ENCODE measurements around the gene KIAA1217. TPM values are rescaled to one million over a fixed set of nuclear protein-coding genes. Genes with fewer than 3 reads are reported as not detected.

KIAA1217 gene
- total RNA-seq, 1 experiment from 2014 or later: 23.4 TPM

GRCh38 chr10:24184455-24184854, 24.5 kb upstream of the KIAA1217 start:
- Mint-ChIP-seq H3K4me3 (no peak overlapping the region), H3K9me3 (peaks cover 7% of the 10 kb centered on the region), H3K27me3 (ENCODE audit: low read depth) (no peaks in the 10 kb centered on the region; the same call in 1 of the 2 replicates), H3K36me3 (no peaks in the 10 kb centered on the region; the same call in 1 of the 2 replicates), H3K4me1 (no peaks in the 10 kb centered on the region), H3K27ac (no peak overlapping the region)
- no peak for TF ChIP-seq TCF7 (CRISPR knock-in tag; IDR thresholded peaks at IDR 0.05; ENCODE audit: low read depth)
- no peak for TF ChIP-seq GRHL2 (CRISPR knock-in tag; IDR thresholded peaks at IDR 0.05; ENCODE audit: insufficient replicate concordance, severe bottlenecking)
- TF ChIP-seq ZNF281 (CRISPR knock-in tag; IDR thresholded peaks at IDR 0.05): no peak
- peak; percentile 40; the same call in 1 of the 2 replicates for TF ChIP-seq PRDM15 (CRISPR knock-in tag; IDR thresholded peaks at IDR 0.05)
- no peak for DNase-seq (ENCODE audit: low spot score)
- CTCF ChIA-PET: no interaction called here
- POLR2A ChIA-PET: no interaction called here
- ATAC-seq: no peak

DNA sequence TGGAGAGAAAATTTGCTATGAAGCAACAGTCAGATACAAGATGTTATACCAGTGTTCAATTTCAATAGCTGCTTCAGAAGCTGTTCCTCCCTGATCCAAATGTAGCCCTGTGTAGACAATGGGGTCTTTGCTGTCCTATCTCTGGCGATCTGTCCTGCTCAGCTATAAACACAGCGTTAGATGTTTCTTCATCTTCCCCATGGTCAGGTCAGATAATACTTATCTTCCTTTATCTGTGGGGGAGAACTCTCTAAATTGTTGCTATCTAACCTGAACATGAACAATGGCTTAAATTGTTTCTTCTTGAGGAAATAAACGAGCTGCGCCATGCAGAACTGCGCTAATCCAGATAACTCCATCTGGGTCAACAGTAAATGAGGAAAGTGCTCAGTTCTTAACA, 15.6 kb upstream of the KIAA1217 start:
- POLR2A ChIA-PET: no interaction called here
- no peak for DNase-seq (ENCODE audit: low spot score)
- CTCF ChIA-PET: no interaction called here
- Mint-ChIP-seq H3K36me3 (no peaks in the 10 kb centered on the region), H3K9me3 (no peaks in the 10 kb centered on the region), H3K4me1 (no peaks in the 10 kb centered on the region), H3K27ac (no peak overlapping the region), H3K4me3 (no peak overlapping the region), H3K27me3 (ENCODE audit: low read depth) (no peaks in the 10 kb centered on the region)
- ATAC-seq: no peak
- TF ChIP-seq ZNF671 (CRISPR knock-in tag; IDR thresholded peaks at IDR 0.05): no peak
- no peak for TF ChIP-seq HMGA2 (CRISPR knock-in tag; IDR thresholded peaks at IDR 0.05)
- no peak for TF ChIP-seq ETV6 (CRISPR knock-in tag; IDR thresholded peaks at IDR 0.05)
- TF ChIP-seq ZNF396 (CRISPR knock-in tag; IDR thresholded peaks at IDR 0.05; ENCODE audit: borderline replicate concordance): no peak
- TF ChIP-seq CREB1 (CRISPR knock-in tag; IDR thresholded peaks at IDR 0.05): no peak
- TF ChIP-seq SP1 (CRISPR knock-in tag; conservative IDR thresholded peaks at IDR 0.05): no peak
- TF ChIP-seq, protein P1, sequence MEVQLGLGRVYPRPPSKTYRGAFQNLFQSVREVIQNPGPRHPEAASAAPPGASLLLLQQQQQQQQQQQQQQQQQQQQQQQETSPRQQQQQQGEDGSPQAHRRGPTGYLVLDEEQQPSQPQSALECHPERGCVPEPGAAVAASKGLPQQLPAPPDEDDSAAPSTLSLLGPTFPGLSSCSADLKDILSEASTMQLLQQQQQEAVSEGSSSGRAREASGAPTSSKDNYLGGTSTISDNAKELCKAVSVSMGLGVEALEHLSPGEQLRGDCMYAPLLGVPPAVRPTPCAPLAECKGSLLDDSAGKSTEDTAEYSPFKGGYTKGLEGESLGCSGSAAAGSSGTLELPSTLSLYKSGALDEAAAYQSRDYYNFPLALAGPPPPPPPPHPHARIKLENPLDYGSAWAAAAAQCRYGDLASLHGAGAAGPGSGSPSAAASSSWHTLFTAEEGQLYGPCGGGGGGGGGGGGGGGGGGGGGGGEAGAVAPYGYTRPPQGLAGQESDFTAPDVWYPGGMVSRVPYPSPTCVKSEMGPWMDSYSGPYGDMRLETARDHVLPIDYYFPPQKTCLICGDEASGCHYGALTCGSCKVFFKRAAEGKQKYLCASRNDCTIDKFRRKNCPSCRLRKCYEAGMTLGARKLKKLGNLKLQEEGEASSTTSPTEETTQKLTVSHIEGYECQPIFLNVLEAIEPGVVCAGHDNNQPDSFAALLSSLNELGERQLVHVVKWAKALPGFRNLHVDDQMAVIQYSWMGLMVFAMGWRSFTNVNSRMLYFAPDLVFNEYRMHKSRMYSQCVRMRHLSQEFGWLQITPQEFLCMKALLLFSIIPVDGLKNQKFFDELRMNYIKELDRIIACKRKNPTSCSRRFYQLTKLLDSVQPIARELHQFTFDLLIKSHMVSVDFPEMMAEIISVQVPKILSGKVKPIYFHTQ (CRISPR knock-in tag; IDR thresholded peaks at IDR 0.05): no peak
- no peak for TF ChIP-seq ZNF232 (CRISPR knock-in tag; IDR thresholded peaks at IDR 0.05)
- TF ChIP-seq ZNF138 (CRISPR knock-in tag; conservative IDR thresholded peaks at IDR 0.05): no peak
- no peak for TF ChIP-seq NR2C2 (CRISPR knock-in tag; IDR thresholded peaks at IDR 0.05)
- TF ChIP-seq SMAD3 (CRISPR knock-in tag; IDR thresholded peaks at IDR 0.05; ENCODE audit: borderline replicate concordance): no peak
- no peak for TF ChIP-seq TEAD4 (CRISPR knock-in tag; IDR thresholded peaks at IDR 0.05)
- TF ChIP-seq, protein P2, sequence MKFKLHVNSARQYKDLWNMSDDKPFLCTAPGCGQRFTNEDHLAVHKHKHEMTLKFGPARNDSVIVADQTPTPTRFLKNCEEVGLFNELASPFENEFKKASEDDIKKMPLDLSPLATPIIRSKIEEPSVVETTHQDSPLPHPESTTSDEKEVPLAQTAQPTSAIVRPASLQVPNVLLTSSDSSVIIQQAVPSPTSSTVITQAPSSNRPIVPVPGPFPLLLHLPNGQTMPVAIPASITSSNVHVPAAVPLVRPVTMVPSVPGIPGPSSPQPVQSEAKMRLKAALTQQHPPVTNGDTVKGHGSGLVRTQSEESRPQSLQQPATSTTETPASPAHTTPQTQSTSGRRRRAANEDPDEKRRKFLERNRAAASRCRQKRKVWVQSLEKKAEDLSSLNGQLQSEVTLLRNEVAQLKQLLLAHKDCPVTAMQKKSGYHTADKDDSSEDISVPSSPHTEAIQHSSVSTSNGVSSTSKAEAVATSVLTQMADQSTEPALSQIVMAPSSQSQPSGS (CRISPR knock-in tag; IDR thresholded peaks at IDR 0.05; ENCODE audit: borderline replicate concordance, low read depth): no peak
- TF ChIP-seq ZNF423 (CRISPR knock-in tag; IDR thresholded peaks at IDR 0.05): no peak
- TF ChIP-seq, protein P3, sequence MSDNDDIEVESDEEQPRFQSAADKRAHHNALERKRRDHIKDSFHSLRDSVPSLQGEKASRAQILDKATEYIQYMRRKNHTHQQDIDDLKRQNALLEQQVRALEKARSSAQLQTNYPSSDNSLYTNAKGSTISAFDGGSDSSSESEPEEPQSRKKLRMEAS (CRISPR knock-in tag; IDR thresholded peaks at IDR 0.05): no peak
- TF ChIP-seq TP53 (CRISPR knock-in tag; IDR thresholded peaks at IDR 0.05): no peak
